Measurements from ENCODE around the gene NAA25.
"Not testable (repeated sequence)": the region's sequence is repeated elsewhere in the genome, so short reads cannot be mapped to it uniquely, and the experiment has no call there.

Gene NAA25

GRCh38 chr12:112061137-112061536, 47.4 kb downstream of the NAA25 start:
- no peak for DNase-seq (ENCODE audit: low spot score)

DNA sequence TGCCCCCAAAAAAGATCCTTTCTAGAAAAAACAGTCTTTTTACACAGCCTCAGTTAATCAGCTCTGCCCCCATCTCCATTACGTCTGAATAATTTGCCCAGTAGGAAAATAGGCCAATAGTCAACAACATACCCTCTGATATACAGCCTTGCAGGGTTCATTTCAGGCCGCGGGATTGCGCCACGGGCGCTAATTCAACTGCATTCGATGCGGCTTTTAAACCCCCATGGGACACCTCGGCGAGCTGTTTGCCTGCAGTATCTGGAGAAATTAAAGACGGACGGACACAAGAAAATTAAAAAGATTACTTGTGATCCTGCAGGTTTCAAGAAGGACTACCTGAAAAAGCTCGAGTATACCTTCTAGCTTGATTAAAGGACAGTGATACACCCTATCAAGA, 59.2 kb downstream of the NAA25 start:
- no peak for DNase-seq (ENCODE audit: low spot score)

DNA sequence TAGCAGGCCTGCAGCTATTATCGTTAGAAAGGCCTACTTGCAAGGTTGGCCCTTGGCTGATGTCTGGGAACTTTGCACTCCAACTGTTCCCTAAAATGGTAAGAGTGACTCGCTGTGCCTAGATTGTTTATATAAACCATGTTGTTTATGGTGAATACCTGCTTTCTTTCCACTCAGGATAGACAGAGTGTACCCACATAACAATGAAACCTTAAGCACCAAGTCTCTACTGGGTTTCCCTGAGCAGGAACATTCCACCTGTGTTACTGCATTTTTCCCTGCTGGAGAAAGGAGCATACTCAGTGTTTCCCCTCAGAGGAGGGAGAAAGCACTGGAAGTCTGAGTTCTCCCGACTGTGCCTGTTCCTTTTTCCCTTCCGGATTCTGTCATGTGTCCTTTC, 62.6 kb downstream of the NAA25 start:
- DNase-seq (ENCODE audit: low spot score) = no peak

- DNase-seq (ENCODE audit: low spot score) = not testable (repeated sequence)
Measured at GRCh38 chr12:112036614-112037013, 72.0 kb downstream of the NAA25 start.

DNA sequence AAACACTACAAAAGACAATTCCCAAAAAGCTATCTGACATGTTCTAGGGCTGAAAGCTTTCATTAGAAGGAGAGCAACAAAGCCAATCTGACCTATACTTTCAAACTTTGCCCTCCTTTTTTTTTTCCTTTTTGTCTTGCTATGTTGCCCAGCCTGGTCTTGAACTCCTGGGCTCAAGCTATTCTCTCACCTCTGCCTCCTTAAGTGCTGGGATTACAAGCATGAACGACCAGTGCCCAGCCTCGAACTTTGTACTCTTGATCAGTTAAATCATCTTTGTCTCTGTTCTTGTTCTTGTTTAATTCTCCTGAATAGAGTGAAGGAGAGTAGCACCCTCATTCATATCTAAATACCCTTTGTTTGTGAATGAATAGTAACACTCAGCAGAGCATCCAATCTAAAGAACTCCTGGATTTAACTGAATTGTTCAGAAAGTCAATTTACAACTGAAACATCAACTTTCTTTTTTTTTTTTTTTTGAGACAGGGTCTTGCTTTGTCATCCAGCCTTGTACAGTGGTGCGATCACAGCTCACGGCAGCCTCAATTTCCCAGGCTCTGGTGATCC, 73.3 kb downstream of the NAA25 start:
- no peak for DNase-seq (ENCODE audit: low spot score)

DNA sequence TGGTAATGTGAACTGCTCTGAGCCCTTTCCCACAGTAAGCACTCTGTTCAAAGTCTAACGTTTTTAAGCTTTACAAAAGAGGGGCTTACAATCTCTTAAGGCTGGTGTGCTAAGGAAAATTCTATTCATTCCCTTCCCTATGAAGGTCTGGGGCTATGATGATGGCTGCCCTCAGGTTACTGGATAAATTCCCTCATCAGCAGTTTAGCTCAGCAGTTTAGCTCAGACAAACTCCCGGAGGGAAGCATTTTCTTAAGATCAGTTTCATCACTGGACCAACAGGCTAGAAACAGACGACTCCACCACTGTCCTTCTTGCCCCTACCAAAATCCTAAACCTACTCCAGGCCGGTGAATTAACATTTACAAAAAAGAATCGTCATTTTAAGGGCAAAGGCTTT, 76.3 kb downstream of the NAA25 start:
- DNase-seq (ENCODE audit: low spot score) = no peak

GRCh38 chr12:112031472-112031871, 77.1 kb downstream of the NAA25 start:
- DNase-seq (ENCODE audit: low spot score) = peak; percentile 62

DNA sequence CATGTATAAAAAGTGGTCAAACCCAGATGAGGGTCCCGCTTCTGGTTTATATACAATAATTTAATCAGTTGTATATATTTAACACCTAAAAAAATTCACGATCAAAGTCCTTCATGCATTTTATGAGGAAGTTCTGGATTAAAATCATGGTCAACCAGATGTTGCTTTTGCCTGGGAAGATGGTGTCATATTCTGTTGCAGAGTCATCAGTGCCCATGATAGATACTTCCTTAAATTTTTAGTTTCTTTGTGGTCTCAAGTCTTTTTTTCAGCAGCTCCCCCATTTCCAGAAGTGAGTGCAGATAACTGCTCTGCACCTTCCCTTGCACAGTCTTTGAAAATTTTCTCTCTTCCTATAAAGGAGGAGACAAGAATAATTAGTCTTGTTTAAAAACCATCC, 79.3 kb downstream of the NAA25 start:
- no peak for DNase-seq (ENCODE audit: low spot score)

- DNase-seq (ENCODE audit: low spot score) = peak; percentile 28
Measured at GRCh38 chr12:112025808-112026375, 82.7 kb downstream of the NAA25 start.

GRCh38 chr12:112023759-112024396, 84.7 kb downstream of the NAA25 start:
- no peak for DNase-seq (ENCODE audit: low spot score)

- no peak for DNase-seq (ENCODE audit: low spot score)
Measured at GRCh38 chr12:112022241-112023016, 86.2 kb downstream of the NAA25 start.

GRCh38 chr12:112020947-112021457, 87.6 kb downstream of the NAA25 start:
- DNase-seq (ENCODE audit: low spot score) = no peak

DNA sequence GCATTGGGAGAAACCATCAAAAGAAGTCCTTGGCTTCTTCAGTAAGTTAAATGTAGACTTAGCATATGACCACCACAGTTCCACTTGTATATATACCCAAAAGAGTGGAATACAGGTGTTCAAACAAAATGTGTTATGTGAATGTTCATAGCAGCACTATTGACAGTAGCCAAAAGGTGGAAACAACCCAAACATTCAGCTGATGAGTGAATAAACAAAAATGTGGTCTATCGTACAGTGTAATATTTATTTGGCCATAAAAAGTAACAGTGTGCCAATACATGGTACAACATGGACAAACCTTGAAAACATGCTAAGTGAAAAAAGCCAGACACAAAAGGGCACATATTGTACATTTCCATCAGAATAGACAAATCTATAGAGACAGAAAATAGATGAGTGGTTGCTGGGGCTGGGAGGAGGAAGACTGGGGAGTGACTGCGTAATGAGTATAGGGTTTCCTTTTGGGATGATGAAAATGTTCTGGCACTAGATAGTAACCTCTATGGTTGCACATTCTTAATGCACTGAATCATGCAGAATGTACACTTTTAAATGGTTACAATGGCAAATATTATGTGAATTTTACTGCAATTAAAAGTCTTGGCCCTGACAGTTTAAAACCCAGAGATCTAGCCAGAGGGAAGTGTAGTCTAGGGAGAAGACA, 89.9 kb downstream of the NAA25 start:
- DNase-seq (ENCODE audit: low spot score) = no peak

- no peak for DNase-seq (ENCODE audit: low spot score)
Measured at GRCh38 chr12:112017041-112017440, 91.5 kb downstream of the NAA25 start.

DNA sequence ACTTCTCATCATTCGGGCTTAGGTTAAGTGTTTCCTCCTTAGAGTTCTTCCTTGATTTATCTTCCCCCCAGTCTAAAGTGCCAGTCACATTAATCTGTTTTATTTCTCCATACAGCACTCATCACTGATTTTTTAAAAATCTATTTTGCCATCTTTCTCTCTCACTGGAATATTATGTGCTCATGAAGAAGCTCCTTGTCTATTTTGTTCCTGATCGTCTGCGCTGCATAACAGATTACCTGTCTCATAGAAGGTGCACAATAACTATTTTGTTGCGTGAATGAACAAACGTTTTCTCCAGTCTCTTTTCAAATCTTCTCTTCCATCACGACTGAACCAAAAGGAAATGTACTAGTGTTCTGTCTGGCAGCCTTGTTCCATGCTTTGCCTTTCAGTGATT, 92.6 kb downstream of the NAA25 start:
- no peak for DNase-seq (ENCODE audit: low spot score)

GRCh38 chr12:112013601-112014402, 94.8 kb downstream of the NAA25 start:
- no peak for DNase-seq (ENCODE audit: low spot score)

DNA sequence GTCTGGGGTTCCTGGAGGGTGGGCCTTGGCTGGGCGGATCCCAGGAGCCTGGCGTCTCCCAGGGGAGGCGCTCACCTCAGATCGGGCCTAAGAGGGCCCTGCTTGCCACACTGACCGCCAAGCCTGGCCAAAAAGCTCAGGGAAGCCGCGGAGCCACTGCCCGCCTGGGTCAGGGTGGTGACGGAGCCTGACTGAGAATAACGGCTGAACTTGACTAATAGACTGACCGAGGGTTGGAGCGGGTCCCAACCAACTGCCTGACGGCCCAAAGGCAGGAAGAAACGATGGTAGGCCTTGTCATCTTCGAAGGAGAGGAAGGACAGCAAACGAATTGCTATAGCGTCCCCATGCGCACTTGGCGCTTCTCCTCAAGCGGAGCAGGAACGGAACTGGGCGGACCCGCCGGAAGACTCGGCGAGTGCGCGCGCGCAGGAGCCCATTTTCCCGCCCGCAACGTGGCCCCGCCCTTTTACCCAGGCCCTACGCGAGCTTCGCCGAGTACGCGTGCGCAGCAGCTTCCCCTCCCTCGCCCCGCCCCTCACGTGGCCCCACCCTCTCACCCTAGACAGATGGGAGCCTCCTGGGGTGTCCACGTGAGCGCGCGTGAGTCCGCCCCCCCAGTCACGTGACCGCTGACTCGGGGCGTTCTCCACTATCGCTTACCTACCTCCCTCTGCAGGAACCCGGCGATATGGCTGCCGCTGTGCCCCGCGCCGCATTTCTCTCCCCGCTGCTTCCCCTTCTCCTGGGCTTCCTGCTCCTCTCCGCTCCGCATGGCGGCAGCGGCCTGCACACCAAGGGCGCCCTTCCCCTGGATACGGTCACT, 95.6 kb downstream of the NAA25 start, which contains the start of the genes ERP29 and TMEM116:
Gene ERP29, plus strand, starts transcription at position 652 of the 826 bp plus-strand sequence. Its CDS starts 40 bp downstream, at position 692.
Gene TMEM116, minus strand, starts transcription at position 391 of the 826 bp plus-strand sequence. CDS start 7,895 bp downstream, outside the sequence.
- peak; percentile 100 for DNase-seq (ENCODE audit: low spot score)

GRCh38 chr12:112011685-112012084, 96.9 kb downstream of the NAA25 start:
- no peak for DNase-seq (ENCODE audit: low spot score)

GRCh38 chr12:112010415-112011344, 97.9 kb downstream of the NAA25 start:
- DNase-seq (ENCODE audit: low spot score) = no peak

Data from COLO829 (cell line).